ENCODE measurements around the gene ARFGAP2. TPM values are rescaled to one million over a fixed set of nuclear protein-coding genes. Genes with fewer than 3 reads are reported as not detected.
A peak's percentile ranks its signal among the peaks of the same experiment; 100 is the strongest.

Gene ARFGAP2
- polyA plus RNA-seq, 1 of the 3 experiments (the other 2 are of a cell fraction): 52.5 TPM

GRCh38 chr11:47184711-47185304, 8.1 kb upstream of the ARFGAP2 start:
- H3K4me3 ChIP-seq (ENCODE audit: low read depth in 2 of 2, low read length in 1 of 2): peak overlapping the region in 1 of 2 experiments; percentile 69; a peak in 3 of 4 replicates
- H3K36me3 ChIP-seq (replicated peaks in 1 of 2; ENCODE audit: control insufficient read depth in 1 of 2, insufficient read depth in 2 of 2, low read length in 1 of 2): no peaks in the 10 kb centered on the region
- POLR2A ChIA-PET: interaction anchor here (0.5 to 4.9 kb wide), 7 partner anchors 31 to 894 kb away, joined by 3 to 69 read pairs (median 4); partner anchors contain the start of genes ACP2, DDB2, MADD and ZNF408
- no peak overlapping the region for H2AFZ ChIP-seq (ENCODE audit: low read depth)
- peak overlapping the region; percentile 78; the same call in 1 of the 2 replicates for H3K9ac ChIP-seq
- peaks cover 9% of the 10 kb centered on the region; the same call in 1 of the 2 replicates for H3K79me2 ChIP-seq (ENCODE audit: insufficient read depth)
- H3K4me1 ChIP-seq (ENCODE audit: control insufficient read depth in 1 of 2, insufficient read depth in 2 of 2, low read depth in 1 of 2, low read length in 1 of 2): peaks cover 11 to 33% of the 10 kb centered on the region in 2 experiments; a peak in 3 of 4 replicates
- H3K4me2 ChIP-seq: peak overlapping the region; percentile 98
- no peaks in the 10 kb centered on the region for H3K27me3 ChIP-seq (ENCODE audit: insufficient read depth)
- H3F3A ChIP-seq (replicated peaks; ENCODE audit: insufficient read depth): peaks cover 10% of the 10 kb centered on the region
- no peaks in the 10 kb centered on the region for H4K20me1 ChIP-seq (ENCODE audit: insufficient read depth)
- H3K27ac ChIP-seq (ENCODE audit: low read depth in 2 of 2, low read length in 1 of 2): peak overlapping the region in 1 of 2 experiments; percentile 7; a peak in 1 of 4 replicates
- no peaks in the 10 kb centered on the region for H3K9me2 ChIP-seq
- 77% methylated on average over 8 of the region's 13 CpGs for WGBS (ENCODE audit: low lambda C conversion rate)
- no peak for TF ChIP-seq NRF1 (IDR thresholded peaks at IDR 0.05; ENCODE audit: low read depth, low read length)
- no peak for TF ChIP-seq FOSL2 (IDR thresholded peaks at IDR 0.05; ENCODE audit: borderline replicate concordance, low read depth)
- TF ChIP-seq GATA2 (CRISPR knock-in tag; IDR thresholded peaks at IDR 0.05): no peak
- TF ChIP-seq TEAD4 (IDR thresholded peaks at IDR 0.05; ENCODE audit: borderline replicate concordance, insufficient read depth): no peak
- TF ChIP-seq RCOR1 (IDR thresholded peaks at IDR 0.05; ENCODE audit: low read length): no peak
- TF ChIP-seq POLR2AphosphoS5 (IDR thresholded peaks at IDR 0.05; ENCODE audit: low read depth, low read length): no peak
- TF ChIP-seq FOXJ3 (CRISPR knock-in tag; IDR thresholded peaks at IDR 0.05): no peak
- no peak for TF ChIP-seq ELF1 (IDR thresholded peaks at IDR 0.05)
- no peak for TF ChIP-seq FOXM1 (IDR thresholded peaks at IDR 0.05; ENCODE audit: low read depth)
- TF ChIP-seq, protein P1, sequence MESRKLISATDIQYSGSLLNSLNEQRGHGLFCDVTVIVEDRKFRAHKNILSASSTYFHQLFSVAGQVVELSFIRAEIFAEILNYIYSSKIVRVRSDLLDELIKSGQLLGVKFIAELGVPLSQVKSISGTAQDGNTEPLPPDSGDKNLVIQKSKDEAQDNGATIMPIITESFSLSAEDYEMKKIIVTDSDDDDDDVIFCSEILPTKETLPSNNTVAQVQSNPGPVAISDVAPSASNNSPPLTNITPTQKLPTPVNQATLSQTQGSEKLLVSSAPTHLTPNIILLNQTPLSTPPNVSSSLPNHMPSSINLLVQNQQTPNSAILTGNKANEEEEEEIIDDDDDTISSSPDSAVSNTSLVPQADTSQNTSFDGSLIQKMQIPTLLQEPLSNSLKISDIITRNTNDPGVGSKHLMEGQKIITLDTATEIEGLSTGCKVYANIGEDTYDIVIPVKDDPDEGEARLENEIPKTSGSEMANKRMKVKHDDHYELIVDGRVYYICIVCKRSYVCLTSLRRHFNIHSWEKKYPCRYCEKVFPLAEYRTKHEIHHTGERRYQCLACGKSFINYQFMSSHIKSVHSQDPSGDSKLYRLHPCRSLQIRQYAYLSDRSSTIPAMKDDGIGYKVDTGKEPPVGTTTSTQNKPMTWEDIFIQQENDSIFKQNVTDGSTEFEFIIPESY (IDR thresholded peaks at IDR 0.05; ENCODE audit: borderline replicate concordance, low read depth): no peak
- H3K9me3 ChIP-seq: no peaks in the 10 kb centered on the region
- DNase-seq: peak; percentile 30
- CTCF ChIA-PET: interaction anchor here (0.7 to 4.2 kb wide), 12 partner anchors 8 to 227 kb away, joined by 3 to 26 read pairs (median 4); partner anchors contain the start of genes ACP2, ARFGAP2, DDB2 and NR1H3

DNA sequence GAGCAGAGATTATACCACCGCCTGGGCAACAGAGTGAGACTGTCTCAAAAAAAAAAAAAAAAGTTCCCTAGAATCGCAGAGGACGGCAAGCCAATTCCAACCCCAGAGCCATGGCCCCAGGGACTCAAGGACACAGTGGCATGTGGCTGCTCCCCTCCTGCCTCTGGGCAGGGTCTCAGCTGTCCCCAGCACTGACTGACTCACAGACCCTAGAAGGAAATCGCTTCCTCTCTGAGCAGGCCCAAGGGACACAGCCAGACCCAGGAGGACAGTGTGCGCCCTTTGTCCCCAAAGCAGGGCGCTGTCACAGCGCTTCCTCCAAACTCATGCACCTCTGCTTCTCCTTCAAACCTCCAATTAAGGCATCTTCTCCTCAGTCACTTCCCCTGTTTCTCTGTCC, 7.3 kb upstream of the ARFGAP2 start:
- no peaks in the 10 kb centered on the region for H3K9me2 ChIP-seq
- no peaks in the 10 kb centered on the region for H3K36me3 ChIP-seq (replicated peaks in 1 of 2; ENCODE audit: control insufficient read depth in 1 of 2, insufficient read depth in 2 of 2, low read length in 1 of 2)
- no peak overlapping the region for H3K9ac ChIP-seq
- ChIA-PET CTCF (interaction anchor here (1.3 to 4.2 kb wide), 4 partner anchors 65 to 171 kb away, joined by 5 to 26 read pairs (median 14); partner anchors contain the start of genes ACP2 and NR1H3), POLR2A (interaction anchor here (2.1 kb wide), 1 partner anchor 64 kb away, joined by 19 read pairs; the partner anchor contains the start of gene ACP2)
- no peak overlapping the region for H3K27ac ChIP-seq (ENCODE audit: low read depth in 2 of 2, low read length in 1 of 2)
- no peak overlapping the region for H3K4me2 ChIP-seq
- H3K9me3 ChIP-seq: no peaks in the 10 kb centered on the region
- H2AFZ ChIP-seq (ENCODE audit: low read depth): no peak overlapping the region
- peaks cover 9% of the 10 kb centered on the region; the same call in 1 of the 2 replicates for H3K79me2 ChIP-seq (ENCODE audit: insufficient read depth)
- TF ChIP-seq MXI1 (IDR thresholded peaks at IDR 0.05; ENCODE audit: low read depth, low read length) (no peak), RXRA (IDR thresholded peaks at IDR 0.05; ENCODE audit: borderline replicate concordance, low read depth) (no peak), GABPA (IDR thresholded peaks at IDR 0.05; ENCODE audit: low read depth) (no peak), MEF2A (IDR thresholded peaks at IDR 0.05; ENCODE audit: borderline replicate concordance, low read depth) (no peak), CHD2 (IDR thresholded peaks at IDR 0.05; ENCODE audit: low read length, partially characterized antibody) (no peak), CTCF (IDR thresholded peaks at IDR 0.05) (no peak), USF2 (IDR thresholded peaks at IDR 0.05; ENCODE audit: borderline replicate concordance, low read depth, low read length) (no peak), FOXM1 (IDR thresholded peaks at IDR 0.05; ENCODE audit: low read depth) (no peak), RCOR1 (IDR thresholded peaks at IDR 0.05; ENCODE audit: low read length) (no peak), FOXJ3 (CRISPR knock-in tag; IDR thresholded peaks at IDR 0.05) (no peak)
- TF ChIP-seq, protein P2, sequence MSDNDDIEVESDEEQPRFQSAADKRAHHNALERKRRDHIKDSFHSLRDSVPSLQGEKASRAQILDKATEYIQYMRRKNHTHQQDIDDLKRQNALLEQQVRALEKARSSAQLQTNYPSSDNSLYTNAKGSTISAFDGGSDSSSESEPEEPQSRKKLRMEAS (IDR thresholded peaks at IDR 0.05; ENCODE audit: low read depth): no peak
- TF ChIP-seq, protein P3, sequence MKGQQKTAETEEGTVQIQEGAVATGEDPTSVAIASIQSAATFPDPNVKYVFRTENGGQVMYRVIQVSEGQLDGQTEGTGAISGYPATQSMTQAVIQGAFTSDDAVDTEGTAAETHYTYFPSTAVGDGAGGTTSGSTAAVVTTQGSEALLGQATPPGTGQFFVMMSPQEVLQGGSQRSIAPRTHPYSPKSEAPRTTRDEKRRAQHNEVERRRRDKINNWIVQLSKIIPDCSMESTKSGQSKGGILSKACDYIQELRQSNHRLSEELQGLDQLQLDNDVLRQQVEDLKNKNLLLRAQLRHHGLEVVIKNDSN (IDR thresholded peaks at IDR 0.05; ENCODE audit: borderline replicate concordance, low read depth): no peak
- H3F3A ChIP-seq (replicated peaks; ENCODE audit: insufficient read depth): peaks cover 3% of the 10 kb centered on the region
- no peak overlapping the region for H3K4me3 ChIP-seq (ENCODE audit: low read depth in 2 of 2, low read length in 1 of 2)
- over 99% methylated on average over 7 of the region's 7 CpGs for WGBS (ENCODE audit: low lambda C conversion rate)
- peak; percentile 3 for DNase-seq
- H3K4me1 ChIP-seq (ENCODE audit: control insufficient read depth in 1 of 2, insufficient read depth in 2 of 2, low read depth in 1 of 2, low read length in 1 of 2): peaks cover 7 to 28% of the 10 kb centered on the region in 2 experiments; a peak in 3 of 4 replicates
- no peaks in the 10 kb centered on the region for H3K27me3 ChIP-seq (ENCODE audit: insufficient read depth)
- H4K20me1 ChIP-seq (ENCODE audit: insufficient read depth): no peaks in the 10 kb centered on the region

Measured in SK-N-SH (cell line).